ENCODE results near the gene COX7A2L.
"Not testable (repeated sequence)": the region's sequence is repeated elsewhere in the genome, so short reads cannot be mapped to it uniquely, and the experiment has no call there.

- not testable (repeated sequence) for TF ChIP-seq CTCF (IDR thresholded peaks at IDR 0.05; ENCODE audit: insufficient read depth, low read depth, low read length); EZH2 (IDR thresholded peaks at IDR 0.05; ENCODE audit: insufficient read depth, low read length)
Measured at GRCh38 chr2:42393320-42393719, 32.3 kb upstream of the COX7A2L start.
